ENCODE results near the gene P3R3URF.

P3R3URF gene

GRCh38 chr1:46152016-46152415 is 24.3 kb downstream of the P3R3URF start:
- no peak overlapping the region for H3K27ac ChIP-seq (ENCODE audit: low read depth, low read length)
- no peaks in the 10 kb centered on the region for H3K27me3 ChIP-seq (ENCODE audit: low read length)
- no peaks in the 10 kb centered on the region for H3K36me3 ChIP-seq (ENCODE audit: low read length)
- no peak overlapping the region for H3K4me2 ChIP-seq (ENCODE audit: low read depth, low read length, poor library complexity, severe bottlenecking)
- H4K20me1 ChIP-seq (ENCODE audit: low read depth, low read length) = no peaks in the 10 kb centered on the region
- no peaks in the 10 kb centered on the region for H3F3A ChIP-seq (ENCODE audit: insufficient read depth)
- H3K79me2 ChIP-seq (ENCODE audit: insufficient read depth, low read length) = no peaks in the 10 kb centered on the region
- no peak overlapping the region for H2AFZ ChIP-seq (ENCODE audit: low read depth, low read length, severe bottlenecking)
- no peaks in the 10 kb centered on the region for H3K9me2 ChIP-seq (replicated peaks; ENCODE audit: insufficient read depth, low read length)
- H3K9me3 ChIP-seq (ENCODE audit: insufficient read depth, low read length) = no peaks in the 10 kb centered on the region
- H3K9ac ChIP-seq (ENCODE audit: low read length) = no peak overlapping the region
- TF ChIP-seq CTCF (IDR thresholded peaks at IDR 0.05; ENCODE audit: insufficient read depth, low read length, poor library complexity, severe bottlenecking) = no peak
- TF ChIP-seq EZH2phosphoT487 (conservative IDR thresholded peaks at IDR 0.05; ENCODE audit: low read length) = no peak
- no peak overlapping the region for H3K4me3 ChIP-seq (ENCODE audit: insufficient read depth, low read length, poor library complexity, severe bottlenecking)

GRCh38 chr1:46150085-46150484 is 26.2 kb downstream of the P3R3URF start:
- H3K4me3 ChIP-seq (ENCODE audit: insufficient read depth, low read length, poor library complexity, severe bottlenecking) = no peak overlapping the region
- no peaks in the 10 kb centered on the region for H3K9me2 ChIP-seq (replicated peaks; ENCODE audit: insufficient read depth, low read length)
- H3K4me2 ChIP-seq (ENCODE audit: low read depth, low read length, poor library complexity, severe bottlenecking) = no peak overlapping the region
- H4K20me1 ChIP-seq (ENCODE audit: low read depth, low read length) = no peaks in the 10 kb centered on the region
- TF ChIP-seq EZH2phosphoT487 (conservative IDR thresholded peaks at IDR 0.05; ENCODE audit: low read length) = no peak
- no peak for TF ChIP-seq CTCF (IDR thresholded peaks at IDR 0.05; ENCODE audit: insufficient read depth, low read length, poor library complexity, severe bottlenecking)
- no peak overlapping the region for H3K9ac ChIP-seq (ENCODE audit: low read length)
- H3K36me3 ChIP-seq (ENCODE audit: low read length) = no peaks in the 10 kb centered on the region
- no peaks in the 10 kb centered on the region for H3F3A ChIP-seq (ENCODE audit: insufficient read depth)
- H3K27ac ChIP-seq (ENCODE audit: low read depth, low read length) = no peak overlapping the region
- H3K9me3 ChIP-seq (ENCODE audit: insufficient read depth, low read length) = no peaks in the 10 kb centered on the region
- no peaks in the 10 kb centered on the region for H3K79me2 ChIP-seq (ENCODE audit: insufficient read depth, low read length)
- no peaks in the 10 kb centered on the region for H3K27me3 ChIP-seq (ENCODE audit: low read length)
- no peak overlapping the region for H2AFZ ChIP-seq (ENCODE audit: low read depth, low read length, severe bottlenecking)

GRCh38 chr1:46148318-46148717 is 28.0 kb downstream of the P3R3URF start:
- Histone ChIP-seq H4K20me1 (ENCODE audit: low read depth, low read length) (no peaks in the 10 kb centered on the region), H3K27ac (ENCODE audit: low read depth, low read length) (no peak overlapping the region), H3K4me2 (ENCODE audit: low read depth, low read length, poor library complexity, severe bottlenecking) (no peak overlapping the region), H3K9me2 (replicated peaks; ENCODE audit: insufficient read depth, low read length) (no peaks in the 10 kb centered on the region), H3K27me3 (ENCODE audit: low read length) (no peaks in the 10 kb centered on the region), H2AFZ (ENCODE audit: low read depth, low read length, severe bottlenecking) (no peak overlapping the region), H3K9me3 (ENCODE audit: insufficient read depth, low read length) (no peaks in the 10 kb centered on the region), H3K4me3 (ENCODE audit: insufficient read depth, low read length, poor library complexity, severe bottlenecking) (no peak overlapping the region), H3K36me3 (ENCODE audit: low read length) (no peaks in the 10 kb centered on the region), H3F3A (ENCODE audit: insufficient read depth) (no peaks in the 10 kb centered on the region), H3K79me2 (ENCODE audit: insufficient read depth, low read length) (no peaks in the 10 kb centered on the region), H3K9ac (ENCODE audit: low read length) (no peak overlapping the region)
- TF ChIP-seq EZH2phosphoT487 (conservative IDR thresholded peaks at IDR 0.05; ENCODE audit: low read length) = no peak
- TF ChIP-seq CTCF (IDR thresholded peaks at IDR 0.05; ENCODE audit: insufficient read depth, low read length, poor library complexity, severe bottlenecking) = no peak
